ENCODE data around the gene NLGN1.
"Not testable (repeated sequence)": the region's sequence is repeated elsewhere in the genome, so short reads cannot be mapped to it uniquely, and the experiment has no call there.

Gene NLGN1

DNA sequence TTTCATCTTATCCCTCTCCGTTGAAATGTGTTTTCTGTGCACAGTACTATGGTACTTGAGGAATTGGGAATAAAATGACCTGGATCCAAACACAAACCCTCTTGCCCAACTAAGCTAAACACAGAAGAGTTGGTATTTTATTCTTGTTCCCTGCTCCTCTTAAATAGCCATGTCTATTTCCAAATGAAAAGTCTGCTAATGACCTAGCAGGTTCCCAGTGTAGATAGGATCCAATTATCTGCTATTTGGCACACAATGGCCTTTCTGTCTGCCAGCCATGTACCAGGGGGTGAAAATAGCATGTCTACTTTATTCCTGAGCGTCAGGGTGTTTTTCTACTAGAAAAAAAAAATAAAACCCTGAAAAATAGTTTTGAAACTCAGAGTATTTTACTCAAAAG, 804.6 kb downstream of the NLGN1 start:
- in situ Hi-C loops (cut with HindIII; ENCODE audit: low pct_unique_long_range_greater_than_20kb, low sequenced_read_pairs) = no loop called here
- DNase-seq (ENCODE audit: low read depth in 1 of 2, low spot score in 1 of 2) = no peak
- TF ChIP-seq JUND (IDR thresholded peaks at IDR 0.05; ENCODE audit: low read depth) = no peak

DNA sequence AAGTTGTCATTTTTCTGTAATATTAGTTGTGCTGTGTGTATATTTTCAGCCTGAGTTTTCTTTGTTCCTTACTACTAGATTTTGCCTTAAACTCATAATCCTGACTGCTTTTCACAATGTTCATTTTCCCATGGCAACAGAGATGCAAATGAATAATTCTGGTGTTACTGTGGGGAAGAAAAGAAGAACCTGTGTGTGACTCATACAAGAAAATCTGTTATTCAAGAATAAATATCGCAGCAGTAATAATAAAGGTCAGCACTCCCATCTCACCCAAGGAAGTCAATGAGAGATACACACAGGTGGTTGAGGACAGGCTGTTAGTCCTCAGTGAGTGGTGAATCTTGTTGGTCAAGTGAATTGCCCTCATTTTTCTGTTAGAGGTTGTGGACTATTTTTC, 805.0 kb downstream of the NLGN1 start:
- in situ Hi-C loops (cut with HindIII; ENCODE audit: low pct_unique_long_range_greater_than_20kb, low sequenced_read_pairs) = no loop called here
- no peak for DNase-seq (ENCODE audit: low read depth in 1 of 2, low spot score in 1 of 2)
- no peak for TF ChIP-seq JUND (IDR thresholded peaks at IDR 0.05; ENCODE audit: low read depth)

- no peak for DNase-seq (ENCODE audit: low read depth in 1 of 2, low spot score in 1 of 2)
- in situ Hi-C loops (cut with HindIII; ENCODE audit: low pct_unique_long_range_greater_than_20kb, low sequenced_read_pairs) = no loop called here
- TF ChIP-seq JUND (IDR thresholded peaks at IDR 0.05; ENCODE audit: low read depth) = no peak
These were observed 807.2 kb downstream of the NLGN1 start for GRCh38 chr3:174204765-174205164.

DNA sequence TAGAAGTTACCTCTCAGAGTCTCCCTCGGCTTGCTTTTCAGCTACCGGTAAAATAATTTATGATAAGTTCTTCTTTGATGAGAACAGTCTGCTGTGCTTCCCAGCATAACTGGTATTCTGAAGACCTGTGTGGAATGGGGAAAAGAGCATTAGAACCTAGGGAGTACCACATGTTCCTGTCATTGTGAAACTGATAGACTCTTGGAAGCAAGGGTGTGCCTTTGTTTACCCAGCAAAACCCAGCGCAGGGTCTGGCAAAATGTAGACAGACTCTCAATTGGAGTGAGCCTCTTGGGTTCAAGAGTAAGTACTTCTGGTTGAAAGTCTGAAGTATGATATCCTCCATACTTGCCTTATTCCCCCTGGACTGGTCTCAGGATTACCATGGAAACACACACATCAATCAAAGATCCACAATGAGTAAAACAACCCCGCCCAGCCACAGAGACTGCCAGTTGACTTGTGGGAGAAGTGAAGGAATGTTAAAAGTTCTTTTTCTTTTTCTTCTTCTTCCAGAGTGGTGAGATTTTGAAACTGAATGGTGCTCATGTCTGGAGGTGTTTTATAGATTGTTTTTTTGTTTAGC, 809.2 kb downstream of the NLGN1 start:
- in situ Hi-C loops (cut with HindIII; ENCODE audit: low pct_unique_long_range_greater_than_20kb, low sequenced_read_pairs) = no loop called here
- TF ChIP-seq JUND (IDR thresholded peaks at IDR 0.05; ENCODE audit: low read depth) = no peak
- DNase-seq (ENCODE audit: low read depth in 1 of 2, low spot score in 1 of 2) = no peak

DNA sequence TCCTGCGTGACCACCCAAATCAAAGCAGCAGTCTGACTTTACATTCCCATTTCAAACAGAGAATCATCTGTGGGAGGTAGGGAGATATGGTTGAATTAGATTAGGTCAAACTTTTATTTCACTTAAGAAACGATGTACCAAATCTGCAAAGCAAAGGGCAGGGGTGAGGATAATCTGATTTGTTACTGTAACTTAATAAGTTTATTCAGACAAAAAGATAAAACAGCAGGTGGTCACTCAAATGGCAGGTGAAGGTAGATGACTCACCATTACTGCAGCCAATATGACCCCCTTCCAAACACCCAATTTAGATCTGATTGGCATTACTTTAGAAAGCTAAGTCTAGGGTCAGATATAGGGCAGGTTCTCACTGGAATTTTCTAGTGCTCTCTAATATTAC, 810.6 kb downstream of the NLGN1 start:
- DNase-seq (ENCODE audit: low read depth in 1 of 2, low spot score in 1 of 2) = no peak
- no peak for TF ChIP-seq JUND (IDR thresholded peaks at IDR 0.05; ENCODE audit: low read depth)
- in situ Hi-C loops (cut with HindIII; ENCODE audit: low pct_unique_long_range_greater_than_20kb, low sequenced_read_pairs) = no loop called here

DNA sequence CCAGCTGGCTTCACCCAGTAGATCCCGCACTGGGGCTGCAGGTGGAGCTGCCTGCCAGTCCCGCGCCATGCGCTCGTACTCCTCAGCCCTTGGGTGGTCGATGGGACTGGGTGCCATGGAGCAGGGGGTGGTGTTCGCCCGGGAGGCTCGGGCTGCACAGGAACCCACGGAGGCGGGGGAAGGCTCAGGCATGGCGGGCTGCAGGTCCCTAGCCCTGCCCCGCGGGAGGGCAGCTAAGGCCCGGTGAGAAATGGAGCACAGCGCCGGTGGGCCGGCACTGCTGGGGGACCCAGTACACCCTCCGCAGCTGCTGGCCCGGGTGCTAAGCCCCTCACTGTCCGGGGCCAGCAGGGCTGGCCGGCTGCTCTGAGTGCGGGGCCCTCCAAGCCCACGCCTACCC, 814.4 kb downstream of the NLGN1 start:
- in situ Hi-C loops (cut with HindIII; ENCODE audit: low pct_unique_long_range_greater_than_20kb, low sequenced_read_pairs); DNase-seq (ENCODE audit: low read depth in 1 of 2, low spot score in 1 of 2): not testable (repeated sequence)

DNA sequence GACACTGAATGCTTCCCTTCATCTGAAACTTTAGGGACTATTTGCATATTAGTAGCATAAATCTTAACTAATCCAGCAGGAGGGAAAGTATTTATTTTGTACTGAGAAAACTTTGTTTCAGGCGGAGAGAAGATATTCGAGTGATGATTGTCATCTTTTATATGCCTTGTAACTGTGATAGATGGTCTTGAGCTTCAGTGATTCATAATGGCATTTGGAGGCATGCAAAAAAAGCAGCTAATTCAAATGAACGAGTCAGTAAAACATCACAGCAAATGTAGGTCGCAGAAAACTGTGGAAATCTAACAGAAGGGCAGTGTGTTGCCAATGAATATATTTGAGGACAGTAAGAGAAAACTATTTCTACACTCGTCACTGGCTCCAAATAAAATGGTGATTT, 817.9 kb downstream of the NLGN1 start:
- DNase-seq (ENCODE audit: low read depth in 1 of 2, low spot score in 1 of 2) = no peak
- in situ Hi-C loops (cut with HindIII; ENCODE audit: low pct_unique_long_range_greater_than_20kb, low sequenced_read_pairs) = no loop called here
- no peak for TF ChIP-seq JUND (IDR thresholded peaks at IDR 0.05; ENCODE audit: low read depth)

GRCh38 chr3:174216019-174216418, 818.5 kb downstream of the NLGN1 start:
- in situ Hi-C loops (cut with HindIII; ENCODE audit: low pct_unique_long_range_greater_than_20kb, low sequenced_read_pairs) = no loop called here
- peak in 1 of 2 experiments; percentile 35 for DNase-seq (ENCODE audit: low read depth in 1 of 2, low spot score in 1 of 2)
- TF ChIP-seq JUND (IDR thresholded peaks at IDR 0.05; ENCODE audit: low read depth) = no peak

- no peak for TF ChIP-seq JUND (IDR thresholded peaks at IDR 0.05; ENCODE audit: low read depth)
- no peak for DNase-seq (ENCODE audit: low read depth in 1 of 2, low spot score in 1 of 2)
- in situ Hi-C loops (cut with HindIII; ENCODE audit: low pct_unique_long_range_greater_than_20kb, low sequenced_read_pairs) = no loop called here
These were observed 819.6 kb downstream of the NLGN1 start for GRCh38 chr3:174216946-174217718.

- DNase-seq (ENCODE audit: low read depth in 1 of 2, low spot score in 1 of 2) = no peak
These were observed 820.5 kb downstream of the NLGN1 start for GRCh38 chr3:174218016-174218415.

DNA sequence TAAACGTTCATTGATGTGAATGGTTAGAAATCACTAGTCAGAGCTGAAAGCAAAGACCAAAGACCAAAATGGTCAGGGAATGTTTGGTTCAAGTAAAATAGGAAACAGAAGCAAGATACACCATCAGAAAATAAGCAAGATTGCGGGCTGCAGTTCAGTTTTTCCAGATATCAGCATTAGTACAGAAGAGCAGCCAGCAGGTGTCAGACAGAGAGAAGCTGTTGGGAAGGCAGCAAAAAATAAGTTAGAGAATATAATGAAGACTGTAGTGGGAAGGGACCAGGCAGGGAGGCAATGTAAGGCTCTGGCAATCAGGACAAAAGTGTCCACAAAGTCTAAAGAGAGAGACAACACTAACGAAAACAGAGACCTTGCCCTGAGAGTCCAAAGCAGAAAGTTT, 822.2 kb downstream of the NLGN1 start:
- peak in 1 of 2 experiments; percentile 54 for DNase-seq (ENCODE audit: low read depth in 1 of 2, low spot score in 1 of 2)
- in situ Hi-C loops (cut with HindIII; ENCODE audit: low pct_unique_long_range_greater_than_20kb, low sequenced_read_pairs) = no loop called here
- no peak for TF ChIP-seq JUND (IDR thresholded peaks at IDR 0.05; ENCODE audit: low read depth)

More at GRCh38 chr3:174218016-174218415, 820.5 kb downstream of the NLGN1 start:
- TF ChIP-seq JUND (IDR thresholded peaks at IDR 0.05; ENCODE audit: low read depth) = no peak
- in situ Hi-C loops (cut with HindIII; ENCODE audit: low pct_unique_long_range_greater_than_20kb, low sequenced_read_pairs) = no loop called here

DNA sequence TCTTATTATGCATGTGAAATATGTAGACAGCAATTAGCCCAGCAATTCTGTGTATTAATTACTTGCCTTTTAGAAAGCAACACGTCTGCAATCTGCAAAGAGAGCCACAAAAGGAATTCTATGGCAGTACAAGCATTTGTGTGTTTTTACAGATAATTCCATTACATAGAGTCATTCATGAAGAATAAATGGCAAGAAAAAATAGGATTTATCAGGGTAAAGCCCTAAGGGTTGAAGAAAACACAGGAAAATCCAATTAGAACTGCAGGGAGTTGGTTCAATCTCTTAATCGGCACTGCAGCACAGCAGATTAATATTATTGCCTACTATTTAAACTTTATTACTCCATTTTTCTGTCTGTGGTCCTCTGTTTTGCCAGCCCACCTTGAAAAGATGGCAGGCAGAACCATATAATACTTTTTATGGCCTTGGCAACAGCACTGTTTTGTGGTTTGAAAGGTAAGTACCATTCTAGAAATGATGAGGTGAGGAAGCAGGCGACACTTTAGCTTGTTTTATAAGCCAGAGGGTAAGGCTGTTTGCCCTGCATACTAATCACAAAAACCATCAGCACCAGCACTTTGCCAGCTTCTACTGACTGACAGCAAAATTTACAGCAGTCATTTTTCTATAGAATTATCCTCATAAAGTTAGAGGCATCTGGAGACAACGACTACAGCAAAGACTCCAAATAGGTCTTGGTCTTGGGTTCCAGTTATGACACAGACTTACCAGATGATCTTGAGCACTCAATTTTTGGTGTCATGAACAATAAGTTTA, 823.4 kb downstream of the NLGN1 start:
- TF ChIP-seq JUND (IDR thresholded peaks at IDR 0.05; ENCODE audit: low read depth) = no peak
- DNase-seq (ENCODE audit: low read depth in 1 of 2, low spot score in 1 of 2) = peak; percentile 20 to 45
- in situ Hi-C loops (cut with HindIII; ENCODE audit: low pct_unique_long_range_greater_than_20kb, low sequenced_read_pairs) = no loop called here

- in situ Hi-C loops (cut with HindIII; ENCODE audit: low pct_unique_long_range_greater_than_20kb, low sequenced_read_pairs) = no loop called here
- DNase-seq (ENCODE audit: low read depth in 1 of 2, low spot score in 1 of 2) = no peak
- no peak for TF ChIP-seq JUND (IDR thresholded peaks at IDR 0.05; ENCODE audit: low read depth)
These were observed 825.5 kb downstream of the NLGN1 start for GRCh38 chr3:174223042-174223441.
